Measurements from ENCODE around the gene UTP15.
A peak's percentile ranks its signal among the peaks of the same experiment; 100 is the strongest.

UTP15 gene

GRCh38 chr5:73544429-73545402 is 20.8 kb upstream of the UTP15 start:
- no peaks in the 10 kb centered on the region for H3K36me3 Mint-ChIP-seq (ENCODE audit: low read depth)
- peaks cover 13% of the 10 kb centered on the region for H3K27me3 Mint-ChIP-seq (ENCODE audit: low read depth)
- H3K27ac Mint-ChIP-seq, result no peak overlapping the region
- peaks cover 18% of the 10 kb centered on the region for H3K4me1 Mint-ChIP-seq (ENCODE audit: low read depth)
- no peak overlapping the region for H3K4me3 Mint-ChIP-seq
- H3K9me3 Mint-ChIP-seq, result no peaks in the 10 kb centered on the region

DNA sequence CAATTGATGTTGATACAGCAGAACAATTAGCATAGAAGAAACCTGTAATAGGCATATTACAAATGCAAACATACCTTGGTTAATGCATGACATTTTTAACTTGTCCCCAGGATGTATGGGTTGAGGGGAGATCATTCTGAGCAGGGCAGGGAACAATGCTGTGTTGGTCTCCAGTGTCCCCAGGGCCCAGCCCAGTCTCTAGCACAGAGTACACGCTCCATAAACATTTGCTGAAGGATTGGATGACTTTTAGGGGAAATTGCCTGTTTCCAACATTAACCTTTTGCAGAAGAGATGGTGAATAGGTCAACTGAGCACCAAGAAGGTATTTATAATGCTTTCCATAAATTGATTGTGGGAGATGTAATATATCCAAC is 20.2 kb upstream of the UTP15 start:
- no peaks in the 10 kb centered on the region for H3K9me3 Mint-ChIP-seq
- no peak overlapping the region for H3K4me3 Mint-ChIP-seq
- peaks cover 18% of the 10 kb centered on the region for H3K27me3 Mint-ChIP-seq (ENCODE audit: low read depth)
- no peaks in the 10 kb centered on the region for H3K36me3 Mint-ChIP-seq (ENCODE audit: low read depth)
- H3K4me1 Mint-ChIP-seq (ENCODE audit: low read depth), result peaks cover 18% of the 10 kb centered on the region
- no peak overlapping the region for H3K27ac Mint-ChIP-seq

GRCh38 chr5:73550016-73550415 is 15.5 kb upstream of the UTP15 start:
- Mint-ChIP-seq H3K9me3 (no peaks in the 10 kb centered on the region), H3K4me1 (ENCODE audit: low read depth) (no peaks in the 10 kb centered on the region), H3K36me3 (ENCODE audit: low read depth) (peaks cover 6% of the 10 kb centered on the region), H3K27me3 (ENCODE audit: low read depth) (peaks cover 12% of the 10 kb centered on the region), H3K27ac (no peak overlapping the region), H3K4me3 (no peak overlapping the region)

DNA sequence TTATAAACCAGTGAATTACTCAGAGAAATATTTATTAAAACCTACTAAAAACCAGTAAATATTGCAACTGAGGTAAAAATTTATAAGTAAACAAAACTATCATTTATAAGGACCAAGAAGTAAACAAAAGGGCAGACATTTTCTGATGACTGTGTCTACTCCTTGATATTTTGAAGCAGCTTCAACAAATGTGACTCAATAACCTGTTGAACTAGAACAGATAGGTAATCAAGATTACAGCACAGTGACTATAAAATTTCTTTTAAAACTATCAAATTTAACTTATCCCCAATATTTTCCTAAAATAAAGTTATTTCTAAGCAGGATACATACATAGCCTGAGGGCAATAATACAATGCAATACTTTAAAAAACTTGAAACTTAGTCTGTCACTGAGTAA is 12.9 kb upstream of the UTP15 start:
- Mint-ChIP-seq H3K9me3 (no peaks in the 10 kb centered on the region), H3K4me1 (ENCODE audit: low read depth) (no peaks in the 10 kb centered on the region), H3K4me3 (no peak overlapping the region), H3K36me3 (ENCODE audit: low read depth) (peaks cover 9% of the 10 kb centered on the region), H3K27ac (no peak overlapping the region), H3K27me3 (ENCODE audit: low read depth) (peaks cover 12% of the 10 kb centered on the region)

GRCh38 chr5:73558950-73559349 is 6.6 kb upstream of the UTP15 start:
- peaks cover 23% of the 10 kb centered on the region for H3K36me3 Mint-ChIP-seq (ENCODE audit: low read depth)

GRCh38 chr5:73564018-73564417 is 1.5 kb upstream of the UTP15 start:
- Mint-ChIP-seq H3K36me3 (ENCODE audit: low read depth) (peaks cover 19% of the 10 kb centered on the region), H3K4me1 (ENCODE audit: low read depth) (peaks cover 31% of the 10 kb centered on the region), H3K9me3 (no peaks in the 10 kb centered on the region), H3K4me3 (peak overlapping the region; percentile 99), H3K27ac (peak overlapping the region; percentile 99), H3K27me3 (ENCODE audit: low read depth) (no peaks in the 10 kb centered on the region)

More at GRCh38 chr5:73558950-73559349, 6.6 kb upstream of the UTP15 start:
- Mint-ChIP-seq H3K27ac (no peak overlapping the region), H3K9me3 (no peaks in the 10 kb centered on the region), H3K4me3 (no peak overlapping the region), H3K4me1 (ENCODE audit: low read depth) (peaks cover 18% of the 10 kb centered on the region), H3K27me3 (ENCODE audit: low read depth) (no peaks in the 10 kb centered on the region)

DNA sequence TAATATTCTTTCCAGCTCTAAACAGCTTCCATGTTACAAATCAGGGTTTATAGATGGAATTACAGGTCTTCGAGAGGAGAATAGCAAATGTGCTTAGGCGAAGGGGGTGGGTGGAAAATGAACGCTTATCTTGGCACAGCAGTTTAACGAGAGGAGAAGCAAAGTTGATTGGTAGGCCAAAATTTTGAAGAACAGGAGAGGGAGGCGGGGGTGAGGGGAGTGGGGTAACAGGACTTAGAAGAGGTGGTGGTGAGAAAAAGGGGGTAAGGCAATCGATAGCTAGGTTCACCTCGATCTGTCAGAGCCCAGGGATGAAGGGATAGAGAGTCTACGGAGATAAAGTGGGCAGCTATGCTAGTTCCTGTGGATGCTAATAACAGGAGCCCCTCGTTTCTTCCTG is 868 bp upstream of the UTP15 start:
- H3K27ac Mint-ChIP-seq, result peak overlapping the region; percentile 99
- no peaks in the 10 kb centered on the region for H3K27me3 Mint-ChIP-seq (ENCODE audit: low read depth)
- peak overlapping the region; percentile 99 for H3K4me3 Mint-ChIP-seq
- no peaks in the 10 kb centered on the region for H3K9me3 Mint-ChIP-seq
- H3K4me1 Mint-ChIP-seq (ENCODE audit: low read depth), result peaks cover 31% of the 10 kb centered on the region
- H3K36me3 Mint-ChIP-seq (ENCODE audit: low read depth), result peaks cover 19% of the 10 kb centered on the region

DNA sequence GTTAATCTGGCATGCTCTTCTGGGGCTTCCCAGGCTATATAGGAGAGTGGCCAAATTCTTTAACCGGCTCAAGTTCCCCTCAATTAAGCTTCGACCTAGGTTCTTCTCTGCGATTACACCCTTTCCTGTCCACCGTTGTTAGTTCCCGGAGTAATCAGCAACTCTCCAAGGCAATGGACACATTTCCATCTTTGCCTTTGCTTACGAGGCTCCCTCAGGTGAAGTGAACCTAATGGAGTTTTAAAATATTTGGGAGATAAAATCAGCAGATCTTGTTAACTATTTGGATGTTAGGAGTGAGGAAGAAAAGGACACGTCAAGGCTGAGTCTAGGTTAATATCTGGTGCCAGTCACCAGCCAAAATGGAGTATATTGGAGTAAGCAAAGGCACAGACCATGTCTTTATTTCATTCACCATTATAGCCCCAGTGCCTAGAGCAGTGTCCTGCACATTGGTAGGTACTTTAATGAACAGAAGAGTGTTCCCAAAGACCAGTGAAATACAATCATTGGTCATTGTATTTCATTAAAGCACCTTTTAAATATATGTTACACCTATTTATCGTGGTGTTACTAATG is 515 bp downstream of the UTP15 start:
- Mint-ChIP-seq H3K9me3 (no peaks in the 10 kb centered on the region), H3K27me3 (ENCODE audit: low read depth) (no peaks in the 10 kb centered on the region), H3K36me3 (ENCODE audit: low read depth) (peaks cover 19% of the 10 kb centered on the region), H3K4me1 (ENCODE audit: low read depth) (peaks cover 28% of the 10 kb centered on the region), H3K4me3 (peak overlapping the region; percentile 99), H3K27ac (peak overlapping the region; percentile 99)

GRCh38 chr5:73582285-73583145 is 17.0 kb downstream of the UTP15 start:
- Mint-ChIP-seq H3K36me3 (ENCODE audit: low read depth) (peaks cover 20% of the 10 kb centered on the region), H3K4me1 (ENCODE audit: low read depth) (peaks cover 2% of the 10 kb centered on the region), H3K4me3 (no peak overlapping the region), H3K27ac (no peak overlapping the region), H3K9me3 (no peaks in the 10 kb centered on the region), H3K27me3 (ENCODE audit: low read depth) (no peaks in the 10 kb centered on the region)

- H3K4me1 Mint-ChIP-seq (ENCODE audit: low read depth), result peaks cover 3% of the 10 kb centered on the region
- H3K36me3 Mint-ChIP-seq (ENCODE audit: low read depth), result no peaks in the 10 kb centered on the region
- no peaks in the 10 kb centered on the region for H3K9me3 Mint-ChIP-seq
- no peaks in the 10 kb centered on the region for H3K27me3 Mint-ChIP-seq (ENCODE audit: low read depth)
- H3K27ac Mint-ChIP-seq, result no peak overlapping the region
- no peak overlapping the region for H3K4me3 Mint-ChIP-seq
These were observed 22.4 kb downstream of the UTP15 start for GRCh38 chr5:73587923-73588322.

DNA sequence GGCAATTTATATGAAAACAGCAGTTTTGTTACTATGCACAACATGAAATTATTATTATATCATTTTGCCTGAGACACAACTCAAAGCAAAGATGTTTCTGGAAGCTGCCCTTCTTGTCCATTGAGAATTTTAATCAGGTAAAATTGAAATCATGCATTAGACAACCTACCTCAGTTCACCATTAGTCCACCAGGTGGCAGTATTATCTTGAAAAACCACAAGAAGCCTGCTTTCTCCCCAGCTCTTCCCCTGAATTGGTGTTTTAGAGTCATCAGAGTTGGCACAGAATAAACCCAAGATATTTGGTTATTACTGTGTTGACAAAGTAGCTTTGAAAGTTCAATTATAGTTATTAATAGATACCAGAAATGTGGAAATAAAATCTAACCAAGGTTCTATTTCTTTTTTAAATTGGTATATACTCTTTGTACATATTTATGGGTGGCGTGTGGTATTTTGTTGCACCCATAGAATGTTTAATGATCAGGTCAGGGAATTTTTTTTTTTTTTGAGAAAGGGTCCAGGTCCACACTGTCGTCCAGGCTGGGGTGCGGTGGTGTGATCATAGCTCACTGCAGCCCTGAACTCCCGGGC is 25.7 kb downstream of the UTP15 start:
- Mint-ChIP-seq H3K9me3 (no peaks in the 10 kb centered on the region), H3K4me1 (ENCODE audit: low read depth) (peaks cover 3% of the 10 kb centered on the region), H3K36me3 (ENCODE audit: low read depth) (no peaks in the 10 kb centered on the region), H3K27ac (no peak overlapping the region), H3K4me3 (no peak overlapping the region), H3K27me3 (ENCODE audit: low read depth) (no peaks in the 10 kb centered on the region)

DNA sequence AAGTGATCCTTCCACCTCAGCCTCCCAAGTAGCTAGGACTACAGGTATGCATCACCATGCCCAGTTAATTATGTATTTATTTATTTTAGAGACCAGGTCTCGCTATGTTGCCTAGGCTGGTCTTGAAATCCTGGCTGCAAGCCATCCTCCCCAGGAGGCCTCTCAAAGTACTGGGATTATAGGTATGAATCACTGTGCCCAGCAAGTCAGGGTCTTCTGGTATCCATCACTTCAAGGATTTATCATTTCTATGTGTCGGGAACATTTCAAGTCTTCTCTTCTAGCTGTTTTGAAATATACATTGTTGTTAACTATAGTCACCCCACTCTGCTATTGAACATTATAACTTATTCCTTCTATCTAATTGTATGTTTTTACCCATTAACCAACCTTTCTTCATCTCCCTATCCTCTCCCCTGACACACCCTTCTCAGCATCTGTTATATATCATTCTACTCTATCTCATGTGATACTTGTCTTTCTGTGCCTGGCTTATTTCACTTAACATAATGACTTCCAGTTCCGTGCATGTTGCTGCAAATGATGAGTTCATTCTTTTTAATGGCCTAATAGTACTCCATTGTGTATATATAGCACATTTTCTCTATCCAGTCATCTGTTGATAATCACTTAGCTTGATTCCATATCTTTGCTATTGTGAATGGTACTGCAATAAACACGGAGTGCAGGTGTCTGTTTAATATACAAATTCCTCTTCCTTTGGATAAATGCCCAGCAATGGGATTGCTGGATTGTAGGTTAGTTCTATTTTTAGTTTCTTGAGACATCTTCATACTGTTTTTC is 26.4 kb downstream of the UTP15 start:
- peaks cover 3% of the 10 kb centered on the region for H3K4me1 Mint-ChIP-seq (ENCODE audit: low read depth)
- H3K27ac Mint-ChIP-seq, result no peak overlapping the region
- no peaks in the 10 kb centered on the region for H3K36me3 Mint-ChIP-seq (ENCODE audit: low read depth)
- no peaks in the 10 kb centered on the region for H3K27me3 Mint-ChIP-seq (ENCODE audit: low read depth)
- H3K4me3 Mint-ChIP-seq, result no peak overlapping the region
- H3K9me3 Mint-ChIP-seq, result no peaks in the 10 kb centered on the region

DNA sequence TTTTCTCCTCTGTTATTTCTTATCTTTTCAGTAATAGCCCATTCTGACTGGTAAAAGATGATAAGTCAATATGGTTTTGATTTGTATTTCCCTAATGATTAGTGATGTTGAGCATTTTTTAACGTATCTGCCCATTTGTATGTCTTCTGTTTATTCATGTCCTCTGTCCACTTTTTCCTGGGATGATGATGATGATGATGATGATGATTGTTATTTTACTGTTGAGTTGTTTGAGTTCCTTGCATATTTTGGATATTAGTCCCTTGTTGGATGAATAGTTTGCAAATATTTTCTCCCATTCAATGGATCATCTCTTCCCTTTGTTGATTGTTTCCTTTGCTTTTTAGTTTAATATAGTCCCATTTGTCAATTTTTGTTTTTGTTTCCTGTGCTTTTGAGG is 27.0 kb downstream of the UTP15 start:
- Mint-ChIP-seq H3K4me1 (ENCODE audit: low read depth) (peaks cover under 1% of the 10 kb centered on the region), H3K27ac (no peak overlapping the region), H3K4me3 (no peak overlapping the region), H3K9me3 (no peaks in the 10 kb centered on the region), H3K36me3 (ENCODE audit: low read depth) (no peaks in the 10 kb centered on the region), H3K27me3 (ENCODE audit: low read depth) (no peaks in the 10 kb centered on the region)
